Natural killer cell (primary cell): Measurements from ENCODE around the gene RBKS. TPM values are rescaled to one million over a fixed set of nuclear protein-coding genes. Genes with fewer than 3 reads are reported as not detected.

Experiments
- ATAC-seq, 3 donors: fragments of 150-1000 bp in 2 of 3; fragments of 200-7000 bp in 1 of 3; cut with Tn5 transposase; 1 replicate in 1 of 3; 2 replicates in 2 of 3; pipeline ENCODE4 v1.10.0; 2021; ENCODE audit warnings: mild to moderate bottlenecking in 2 of 3, moderate library complexity in 2 of 3
- DNase-seq, 2 donors: peaks; one replicate each; pipeline versions ENCODE4 v3.0.0 to v3.0.0-alpha.2; 2013 to 2021; ENCODE audit warnings: mixed read lengths in 1 of 2
- H3K27ac ChIP-seq: one replicate; pipeline ENCODE4 v1.5.1; 2013; ENCODE audit warnings: mild to moderate bottlenecking, low read length
- H3K27me3 ChIP-seq: one replicate; pipeline ENCODE4 v1.6.1; 2013; ENCODE audit warnings: low read length; ENCODE audit not compliant: control insufficient read depth, insufficient read depth
- H3K36me3 ChIP-seq: one replicate; pipeline ENCODE4 v1.6.1; 2013; ENCODE audit warnings: low read length; ENCODE audit not compliant: control insufficient read depth, insufficient read depth
- H3K4me1 ChIP-seq: one replicate; pipeline ENCODE4 v1.6.1; 2013; ENCODE audit warnings: low read length; ENCODE audit not compliant: control insufficient read depth, insufficient read depth
- H3K4me3 ChIP-seq: one replicate; pipeline ENCODE4 v1.5.1; 2013; ENCODE audit warnings: low read length
- H3K9me3 ChIP-seq: one replicate; pipeline ENCODE4 v1.6.1; 2013; ENCODE audit warnings: low read length; ENCODE audit not compliant: control insufficient read depth, insufficient read depth
- H3K27ac Mint-ChIP-seq, 2 donors: one replicate each; pipeline ENCODE4 v1.8.0; 2022; ENCODE audit warnings: mild to moderate bottlenecking in 2 of 2, mixed read lengths in 2 of 2, moderate library complexity in 1 of 2
- H3K27me3 Mint-ChIP-seq, 2 donors: one replicate each; pipeline ENCODE4 v1.8.0; 2022; ENCODE audit warnings: low read depth in 2 of 2, mixed read lengths in 2 of 2
- H3K36me3 Mint-ChIP-seq: one replicate; pipeline ENCODE4 v1.8.0; 2022; ENCODE audit warnings: mixed read lengths
- H3K4me1 Mint-ChIP-seq, 2 donors: one replicate each; pipeline ENCODE4 v1.8.0; 2022; ENCODE audit warnings: mixed read lengths in 2 of 2
- H3K4me3 Mint-ChIP-seq: one replicate; pipeline ENCODE4 v1.8.0; 2022; ENCODE audit warnings: mild to moderate bottlenecking, moderate library complexity, mixed read lengths
- H3K9me3 Mint-ChIP-seq, 2 donors: one replicate each; pipeline ENCODE4 v1.8.0; 2022; ENCODE audit warnings: mixed read lengths in 2 of 2
- CTCF ChIP-seq: fragments of 200-600 bp; IDR thresholded peaks from one replicate; pipeline ENCODE4 v1.8.0; 2022; ENCODE audit warnings: antibody characterized with exemption
- WGBS: methylation state at CpG from one replicate; pipeline ENCODE4 v1.1.7; 2013; ENCODE audit warnings: missing lambda C conversion rate; ENCODE audit not compliant: insufficient coverage; 5-methylcytosine and 5-hydroxymethylcytosine counted together
- intact Hi-C: fragments of 100-400 bp; cut with micrococcal nuclease; formaldehyde crosslinking; loops from one replicate; pipeline ENCODE4 v1.14.2; 2022
- total RNA-seq, 4 donors: library from RNA; stranded (reverse); fragments of 120-200 nt in 1 of 4; gene quantifications; one replicate each; pipeline versions ENCODE4 v1.2.3 to v1.2.4, GENCODE V29; 2013 to 2022

Gene RBKS
- total RNA-seq, 3 donors from 2014 or later (not counting 1 experiment from before 2014, with no cell fraction given) = 11.5 to 20.9 (median 12.8) TPM

DNA sequence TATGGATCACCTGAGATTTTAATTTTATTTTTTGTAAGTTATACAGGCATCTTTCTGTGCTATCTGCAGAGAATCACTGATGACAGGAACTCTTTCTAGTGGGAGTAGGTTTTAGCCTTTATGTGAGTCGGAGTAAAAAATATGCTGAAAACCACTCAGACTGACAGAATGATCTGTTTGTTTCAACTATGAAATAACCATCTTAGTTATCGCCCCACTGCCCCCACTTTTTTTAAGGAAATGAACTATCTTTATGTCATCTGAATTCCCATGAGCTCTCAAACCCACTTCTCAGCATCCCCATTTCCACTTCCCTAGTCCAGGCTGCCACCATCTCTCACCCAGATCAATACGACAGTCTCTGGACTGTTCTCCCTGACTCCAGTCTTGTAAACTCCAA, 79.7 kb downstream of the RBKS start:
- Mint-ChIP-seq H3K4me3 (no peak overlapping the region), H3K9me3 (no peaks in the 10 kb centered on the region), H3K36me3 (no peaks in the 10 kb centered on the region), H3K4me1 (peaks cover 0 to 6% of the 10 kb centered on the region in 2 donors), H3K27ac (no peak overlapping the region), H3K27me3 (peaks cover 0 to 4% of the 10 kb centered on the region in 2 donors)
- Histone ChIP-seq H3K4me1 (no peaks in the 10 kb centered on the region), H3K9me3 (no peaks in the 10 kb centered on the region), H3K27me3 (no peaks in the 10 kb centered on the region), H3K4me3 (no peak overlapping the region), H3K27ac (no peak overlapping the region), H3K36me3 (no peaks in the 10 kb centered on the region)
- intact Hi-C loops = no loop called here
- ATAC-seq = no peak
- 87% methylated on average over 3 of the region's 3 CpGs for WGBS
- no peak for TF ChIP-seq CTCF
- no peak for DNase-seq

- no peak for DNase-seq
- H3K36me3 Mint-ChIP-seq = no peaks in the 10 kb centered on the region
- no peaks in the 10 kb centered on the region for H3K36me3 ChIP-seq
- no peak overlapping the region for H3K4me3 ChIP-seq
- no peak for ATAC-seq
- no peaks in the 10 kb centered on the region for H3K9me3 Mint-ChIP-seq
- no peak overlapping the region for H3K27ac ChIP-seq
- H3K27me3 ChIP-seq = no peaks in the 10 kb centered on the region
- WGBS = 59% methylated on average over 3 of the region's 3 CpGs
- no peaks in the 10 kb centered on the region for H3K27me3 Mint-ChIP-seq
- intact Hi-C loops = no loop called here
- H3K27ac Mint-ChIP-seq = no peak overlapping the region
- H3K4me1 ChIP-seq = peaks cover under 1% of the 10 kb centered on the region
- no peaks in the 10 kb centered on the region for H3K9me3 ChIP-seq
- H3K4me1 Mint-ChIP-seq = peaks cover 0 to 6% of the 10 kb centered on the region in 2 donors
- H3K4me3 Mint-ChIP-seq = no peak overlapping the region
- TF ChIP-seq CTCF = no peak
These were observed 80.4 kb downstream of the RBKS start for GRCh38 chr2:27809761-27810241.

DNA sequence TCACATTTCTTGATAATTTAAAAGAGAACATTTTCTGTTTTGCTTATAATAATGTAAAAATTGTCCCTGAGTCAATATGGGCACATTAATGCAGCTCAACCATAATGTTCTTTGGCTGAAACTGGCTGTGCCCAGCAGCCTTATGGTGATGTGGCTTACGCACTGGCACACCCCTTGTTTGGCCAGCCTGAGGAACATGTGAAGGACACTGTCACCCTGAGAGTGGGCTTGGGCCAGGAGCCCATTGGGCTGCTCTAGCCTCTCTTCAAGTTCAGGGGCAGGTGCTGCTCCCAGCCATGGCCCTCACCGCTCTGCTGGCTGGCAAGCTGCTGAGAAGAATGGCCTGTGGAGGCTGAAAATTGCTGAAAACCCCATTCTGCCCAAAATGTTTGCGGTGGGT, 81.2 kb downstream of the RBKS start:
- no peak for ATAC-seq
- H3K9me3 Mint-ChIP-seq = no peaks in the 10 kb centered on the region
- H3K4me1 Mint-ChIP-seq = peaks cover 0 to 6% of the 10 kb centered on the region in 2 donors
- intact Hi-C loops = no loop called here
- no peaks in the 10 kb centered on the region for H3K27me3 Mint-ChIP-seq
- no peak overlapping the region for H3K27ac ChIP-seq
- no peak overlapping the region for H3K4me3 Mint-ChIP-seq
- no peak for DNase-seq
- no peaks in the 10 kb centered on the region for H3K36me3 Mint-ChIP-seq
- no peak overlapping the region for H3K27ac Mint-ChIP-seq
- no peaks in the 10 kb centered on the region for H3K27me3 ChIP-seq
- no peaks in the 10 kb centered on the region for H3K9me3 ChIP-seq
- H3K36me3 ChIP-seq = no peaks in the 10 kb centered on the region
- WGBS = 99% methylated on average over 3 of the region's 3 CpGs
- H3K4me1 ChIP-seq = peaks cover 4% of the 10 kb centered on the region
- H3K4me3 ChIP-seq = no peak overlapping the region
- TF ChIP-seq CTCF = no peak

DNA sequence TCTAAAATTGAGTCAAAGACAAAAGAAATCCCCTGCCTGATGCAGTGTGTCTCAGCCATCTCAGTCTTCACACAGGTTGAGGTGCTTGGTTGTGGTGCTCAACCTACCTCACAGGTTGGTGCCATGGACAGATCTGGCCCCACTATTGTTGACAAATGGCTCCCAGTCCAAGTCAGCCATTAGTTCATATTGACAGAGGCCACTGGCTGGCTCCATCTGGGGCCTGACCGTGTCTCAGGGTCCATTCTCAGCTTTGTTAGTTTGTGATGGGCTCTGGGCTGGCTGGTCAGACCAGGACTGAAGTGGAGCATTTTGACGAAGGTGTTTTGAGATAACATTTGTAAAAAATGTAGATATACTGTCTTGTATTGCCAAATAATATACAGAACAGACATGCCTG, 81.8 kb downstream of the RBKS start:
- H3K36me3 Mint-ChIP-seq = no peaks in the 10 kb centered on the region
- H3K9me3 ChIP-seq = no peaks in the 10 kb centered on the region
- no peak overlapping the region for H3K27ac ChIP-seq
- no peaks in the 10 kb centered on the region for H3K27me3 ChIP-seq
- intact Hi-C loops = no loop called here
- DNase-seq (no peak), ATAC-seq (no peak)
- H3K4me3 ChIP-seq = no peak overlapping the region
- TF ChIP-seq CTCF = no peak
- WGBS = 88% methylated on average over 1 of the region's 2 CpGs
- H3K4me1 ChIP-seq = peaks cover 4% of the 10 kb centered on the region
- no peak overlapping the region for H3K4me3 Mint-ChIP-seq
- no peak overlapping the region for H3K27ac Mint-ChIP-seq
- peaks cover 0 to 6% of the 10 kb centered on the region in 2 donors for H3K4me1 Mint-ChIP-seq
- no peaks in the 10 kb centered on the region for H3K36me3 ChIP-seq
- H3K9me3 Mint-ChIP-seq = no peaks in the 10 kb centered on the region
- H3K27me3 Mint-ChIP-seq = no peaks in the 10 kb centered on the region
